GM18870 (cell line): ENCODE measurements around the gene MEDAG.

Experiments
- ATAC-seq: cut with Tn5 transposase; IDR thresholded peaks from one replicate; pipeline ENCODE4 v1.9.1; 2021; ENCODE audit warnings: moderate library complexity; ENCODE audit not compliant: unreplicated experiment

MEDAG gene

DNA sequence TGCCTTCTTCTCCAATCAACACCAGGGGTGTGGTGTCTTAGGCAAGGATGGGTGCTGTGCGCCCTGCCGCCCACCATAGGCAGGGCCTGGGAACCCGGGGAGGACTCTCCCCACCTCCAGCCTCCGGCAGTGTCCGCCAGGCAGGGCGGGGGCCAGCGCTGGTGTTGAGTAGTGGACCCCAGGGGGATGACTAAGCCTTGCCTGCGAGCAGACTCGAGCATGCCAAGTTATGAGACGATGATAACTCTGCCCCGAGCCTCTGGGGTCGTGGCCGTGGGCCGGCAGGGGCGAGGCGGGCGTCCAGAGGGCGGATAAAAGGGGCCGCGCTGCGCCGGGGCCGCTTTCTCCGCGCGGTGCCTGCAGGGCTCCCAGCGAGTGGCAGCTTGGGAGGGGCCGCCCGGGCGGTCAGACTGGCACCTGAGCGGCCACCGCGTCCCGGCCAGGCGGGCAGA is at the start of gene MEDAG:
MEDAG (plus strand) TSS at position 340 of the 452 bp plus-strand sequence. CDS start 245 bp downstream, outside the sequence.
- no peak for ATAC-seq

GRCh38 chr13:30857018-30857417 is 49.1 kb upstream of the MEDAG start:
- ATAC-seq: no peak

GRCh38 chr13:30857636-30858035 is 48.4 kb upstream of the MEDAG start:
- ATAC-seq: no peak

- ATAC-seq: no peak
Observed at GRCh38 chr13:30859326-30859725, 46.7 kb upstream of the MEDAG start.

GRCh38 chr13:30861163-30861562 is 44.9 kb upstream of the MEDAG start:
- ATAC-seq: no peak

GRCh38 chr13:30861836-30862467 is 44.1 kb upstream of the MEDAG start:
- ATAC-seq: no peak

DNA sequence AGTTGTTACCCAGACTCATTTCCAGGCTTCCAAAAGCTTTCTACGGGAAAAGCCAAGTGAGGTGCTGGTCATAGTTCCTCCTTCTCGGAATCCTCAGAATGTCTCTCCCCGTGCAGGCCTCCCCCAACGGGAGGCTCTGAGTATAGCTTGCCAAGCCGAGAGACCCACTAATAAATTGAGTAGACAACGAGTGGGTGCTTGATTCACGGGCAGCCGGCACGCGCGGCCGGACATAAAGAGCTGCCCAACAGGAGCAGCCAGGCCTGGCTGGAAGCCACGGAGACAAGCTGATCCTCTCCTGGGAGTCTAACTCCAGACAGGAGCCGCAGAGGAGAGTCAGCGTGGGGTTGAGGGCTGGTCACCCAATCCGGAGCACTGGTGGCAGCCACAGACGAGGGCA is 43.4 kb upstream of the MEDAG start:
- ATAC-seq: no peak

- ATAC-seq: no peak
Observed at GRCh38 chr13:30863231-30863630, 42.8 kb upstream of the MEDAG start.

GRCh38 chr13:30863796-30864195 is 42.3 kb upstream of the MEDAG start:
- no peak for ATAC-seq

DNA sequence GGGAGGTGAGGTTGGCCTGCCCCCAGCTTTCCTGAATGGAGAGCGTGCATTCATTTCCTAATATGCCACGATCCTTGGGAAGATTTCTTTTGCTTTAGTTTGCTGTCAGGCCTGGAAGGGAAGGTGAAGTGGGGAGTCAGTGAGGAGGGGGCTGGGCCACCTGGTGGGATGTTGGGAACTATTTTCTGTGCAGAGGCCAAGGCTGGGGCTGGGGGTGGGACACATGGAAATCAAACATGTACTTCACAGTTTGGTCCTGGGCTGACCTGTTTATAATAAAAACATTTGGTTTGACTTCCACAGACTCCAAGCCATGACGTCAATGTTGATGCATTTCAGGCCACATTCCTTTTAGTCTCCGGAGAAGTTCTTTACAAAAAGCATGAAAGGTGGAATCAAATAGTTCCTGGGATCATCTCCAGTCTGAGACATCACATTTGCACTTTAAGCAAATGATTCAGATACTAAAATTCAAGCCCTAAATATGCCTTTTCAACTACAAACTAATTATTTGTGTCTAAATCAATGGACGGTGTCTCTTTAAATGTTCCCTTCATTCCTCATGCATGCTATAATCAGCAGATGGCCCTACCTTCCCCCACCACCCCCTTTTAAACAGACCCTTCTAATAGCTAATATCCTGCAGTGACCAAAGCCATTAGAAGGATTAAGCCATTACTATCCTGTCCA is 41.5 kb upstream of the MEDAG start:
- no peak for ATAC-seq

- no peak for ATAC-seq
Observed at GRCh38 chr13:30865123-30866049, 40.7 kb upstream of the MEDAG start.

DNA sequence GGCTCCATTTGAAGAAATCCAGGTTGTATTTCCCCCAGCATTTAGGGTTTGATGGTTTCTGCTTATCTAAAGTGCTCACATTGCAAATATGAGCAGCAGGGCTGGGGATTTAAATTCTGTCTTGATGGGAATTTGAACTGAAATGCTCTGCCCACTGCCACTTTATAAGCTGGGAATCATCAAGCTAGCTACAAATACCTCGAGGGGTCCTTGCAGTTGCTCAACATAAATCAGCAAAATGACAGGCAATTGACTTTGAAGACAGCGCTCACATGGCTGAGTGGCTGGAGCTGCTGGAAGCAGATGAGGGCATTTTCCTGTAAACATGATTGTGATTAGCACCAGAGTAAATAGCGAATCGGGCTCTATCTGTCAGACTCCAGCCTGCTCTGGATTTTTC is 39.4 kb upstream of the MEDAG start:
- no peak for ATAC-seq

- no peak for ATAC-seq
Observed at GRCh38 chr13:30867089-30867669, 38.9 kb upstream of the MEDAG start.

GRCh38 chr13:30868799-30869470 is 37.1 kb upstream of the MEDAG start:
- ATAC-seq: no peak

GRCh38 chr13:30869491-30869890 is 36.6 kb upstream of the MEDAG start:
- no peak for ATAC-seq

- ATAC-seq: no peak
Observed at GRCh38 chr13:30870049-30870884, 35.8 kb upstream of the MEDAG start.

GRCh38 chr13:30870916-30871587 is 35.0 kb upstream of the MEDAG start:
- ATAC-seq: no peak

- ATAC-seq: no peak
Observed at GRCh38 chr13:30871588-30872275, 34.3 kb upstream of the MEDAG start.

GRCh38 chr13:30872276-30872594 is 33.8 kb upstream of the MEDAG start:
- ATAC-seq: no peak
